Activated naive CD8-positive, alpha-beta T cell treated with anti-CD3 and anti-CD28 coated beads, Interleukin-2, amount 50 U/mL, for 16 hours (primary cell): ENCODE data around the gene PMPCA.

Source experiments
- DNase-seq: peaks from one replicate; pipeline ENCODE4 v3.0.0-alpha.2; 2020; ENCODE audit warnings: low read depth, low spot score

Gene PMPCA

DNA sequence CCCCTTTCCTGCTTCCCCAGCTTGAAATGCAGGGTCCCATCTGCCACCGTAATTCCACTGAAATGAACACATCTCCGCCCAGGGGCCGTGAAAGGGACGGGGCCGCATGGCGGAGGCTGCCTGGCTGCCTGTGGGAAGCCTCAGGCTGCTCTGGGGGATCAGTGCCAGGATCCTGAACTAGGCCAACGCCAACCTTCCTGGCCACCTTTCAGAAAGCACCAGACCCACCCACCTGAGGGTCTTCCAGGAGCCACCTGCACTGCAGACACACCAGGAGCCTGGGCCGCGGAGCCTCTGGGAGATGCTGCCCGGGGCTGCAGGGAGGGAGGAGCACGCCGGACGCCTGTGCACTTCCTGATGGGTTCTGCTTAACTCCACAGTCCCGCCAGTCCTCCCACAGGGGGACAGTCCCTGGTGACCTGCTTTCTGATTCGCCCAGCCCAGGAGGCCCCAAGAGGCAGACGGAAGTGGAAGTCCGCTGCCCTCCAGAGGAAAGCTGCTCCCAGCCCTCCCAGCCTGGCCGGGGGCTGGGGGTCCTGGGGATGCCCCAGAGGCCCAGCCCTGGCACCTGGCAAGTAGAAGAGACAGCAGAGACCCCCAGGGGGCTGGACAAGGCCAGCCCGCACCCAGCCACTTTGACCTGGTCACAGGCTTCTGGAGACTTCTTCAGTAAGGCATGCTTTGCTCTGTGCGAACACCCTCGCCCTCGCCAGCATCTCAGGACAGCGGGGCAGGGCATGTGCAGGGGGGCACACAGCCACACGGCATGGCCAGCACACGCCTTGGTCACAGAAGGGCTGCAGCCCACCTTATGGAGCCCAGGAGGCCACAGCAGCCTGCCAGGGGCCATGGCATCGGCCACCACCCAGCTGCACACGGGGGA lies 36.9 kb upstream of the PMPCA start, which contains the start of gene CARD9:
TSS of gene CARD9 (minus strand) at position 370 of the 883 bp plus-strand sequence. CDS start 1,591 bp downstream, outside the sequence.
- no peak for DNase-seq

DNA sequence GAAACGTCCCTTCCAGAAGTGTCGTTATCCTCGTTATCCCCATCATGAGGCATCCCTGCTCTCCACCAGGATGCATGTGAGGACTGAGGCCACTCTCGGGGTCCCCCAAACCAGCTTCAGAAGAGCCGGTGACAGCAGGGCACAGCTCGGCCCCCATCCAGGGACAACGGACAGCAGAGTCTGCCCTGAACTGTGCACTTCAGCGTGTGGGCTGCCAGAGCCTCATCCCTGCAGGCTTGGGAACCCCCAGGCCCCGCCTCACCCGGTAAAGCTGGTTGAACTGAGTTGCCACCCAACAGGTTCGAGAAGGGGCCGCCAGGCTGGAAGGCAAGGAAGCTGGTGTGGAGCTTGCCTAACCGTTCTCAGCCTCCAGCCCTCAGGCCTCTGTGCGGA lies 36.3 kb upstream of the PMPCA start:
- DNase-seq: no peak

DNA sequence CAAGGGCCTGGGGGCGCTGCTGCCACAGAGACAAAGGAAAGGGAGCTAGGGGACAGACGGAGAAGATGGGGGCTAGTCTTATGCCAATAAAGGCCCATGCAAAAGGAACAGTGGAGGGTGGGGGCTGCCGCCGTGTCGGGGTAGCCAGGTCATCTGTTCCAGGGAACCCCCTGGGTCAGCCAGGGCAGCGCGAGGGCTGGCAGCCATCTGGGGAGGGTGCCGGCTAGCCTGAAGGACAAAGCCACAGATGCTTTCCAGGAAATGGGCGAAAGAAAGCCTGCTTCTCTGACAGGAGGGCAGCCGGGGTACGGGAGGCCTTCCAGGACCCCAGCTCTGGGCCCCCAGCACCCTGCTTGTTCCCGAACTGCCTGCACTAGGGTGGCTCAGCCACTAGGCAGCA lies 35.4 kb upstream of the PMPCA start:
- no peak for DNase-seq

DNA sequence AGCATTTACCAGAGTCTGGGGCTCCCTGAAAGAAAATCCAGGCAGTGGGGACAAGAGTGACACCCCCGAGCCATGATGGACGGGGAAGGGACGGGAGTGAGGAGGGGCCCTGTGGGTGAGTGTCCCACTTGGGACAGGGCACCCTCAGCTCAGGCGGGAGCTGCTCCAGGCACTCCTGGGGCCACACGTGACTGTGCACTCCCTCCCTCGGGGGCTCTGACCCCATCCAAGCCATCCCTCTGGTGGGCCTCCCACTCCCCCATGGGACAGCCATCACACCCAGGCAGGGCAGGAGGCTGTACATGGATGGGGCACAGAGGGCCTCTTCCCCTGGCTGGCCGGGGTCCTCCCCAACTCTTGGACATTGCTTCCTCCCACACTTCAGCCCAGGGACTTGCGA lies 34.0 kb upstream of the PMPCA start:
- DNase-seq: no peak

DNA sequence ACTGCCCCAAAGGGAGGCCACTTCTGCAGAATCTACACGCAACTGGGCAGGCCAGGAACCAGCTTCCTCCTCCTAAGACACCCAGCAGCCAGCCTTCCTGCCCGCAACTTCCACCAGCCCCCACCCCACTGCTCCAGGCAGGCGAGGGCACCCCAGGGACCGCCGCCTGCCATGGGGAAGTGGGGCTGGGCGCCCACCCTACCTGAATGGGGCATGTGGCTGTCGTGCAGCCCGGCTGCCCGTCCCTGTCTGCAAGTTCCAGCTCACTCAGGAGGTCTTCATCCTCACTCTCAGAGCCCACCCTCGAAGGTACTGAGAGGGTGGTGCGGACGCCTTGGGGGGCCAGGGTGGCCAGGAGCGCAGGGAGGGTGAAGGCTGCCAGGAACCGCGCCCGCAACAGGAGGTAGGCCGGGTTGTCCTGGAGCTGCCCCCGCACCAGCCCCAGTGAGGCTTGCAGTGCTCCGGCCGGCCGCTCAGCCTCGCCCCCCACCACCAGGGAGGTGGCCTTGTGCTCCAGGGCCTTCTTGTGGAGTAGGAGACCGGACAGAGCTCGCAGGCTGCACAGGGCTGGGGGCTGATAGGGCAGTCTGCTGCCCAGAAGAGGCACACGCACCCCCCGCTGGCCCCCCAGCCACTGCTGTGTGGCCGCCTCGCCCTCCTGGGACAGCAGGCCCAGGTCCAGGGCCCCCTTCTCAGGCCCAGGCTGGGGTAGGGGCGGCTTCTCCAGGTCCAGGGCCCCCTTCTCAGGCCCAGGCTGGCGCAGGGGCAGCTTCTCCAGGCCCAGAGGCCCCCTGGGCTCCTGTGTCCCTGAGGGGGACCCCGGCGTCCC lies 32.9 kb upstream of the PMPCA start:
- no peak for DNase-seq

DNA sequence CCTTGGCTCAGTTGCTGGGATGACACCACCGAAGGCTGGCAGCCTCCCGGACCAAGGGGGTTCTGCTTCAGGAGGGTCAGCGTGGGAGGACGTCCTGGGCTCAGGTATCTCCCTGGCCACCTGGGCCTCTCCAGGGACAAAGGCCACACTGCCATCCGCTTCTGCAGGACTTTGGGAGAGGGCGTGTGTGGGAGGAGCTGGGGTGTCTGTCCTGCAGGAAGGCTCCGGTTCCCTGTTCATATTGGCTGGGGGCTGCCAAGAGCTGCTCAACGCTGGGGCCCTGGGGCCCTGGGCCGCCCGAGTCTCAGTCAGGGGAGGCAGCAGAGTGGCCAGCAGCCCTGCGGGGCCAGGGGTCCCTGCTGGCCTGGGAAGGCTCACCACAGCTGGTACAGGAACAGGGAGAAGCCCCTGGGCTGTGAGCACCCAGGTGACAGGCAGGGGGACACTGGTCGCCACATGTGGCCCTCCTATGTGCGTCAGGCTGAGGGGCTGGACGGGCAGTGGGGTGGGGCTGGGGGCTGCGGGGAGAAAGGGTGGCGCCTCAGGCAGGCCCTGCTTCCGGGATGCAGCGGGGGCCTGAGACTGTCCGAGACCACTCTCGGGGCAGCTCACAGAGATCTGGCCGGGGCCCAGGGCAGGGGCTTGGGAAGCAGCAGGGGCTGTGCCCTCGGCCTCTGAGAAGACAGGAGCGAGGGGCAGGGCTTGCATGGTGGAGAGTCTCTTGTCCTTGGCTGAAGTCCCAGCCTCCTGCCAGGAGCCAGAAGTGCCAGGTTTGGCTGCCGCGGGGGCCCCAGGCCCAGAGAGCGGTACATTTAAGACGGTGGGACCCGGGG lies 32.1 kb upstream of the PMPCA start:
- no peak for DNase-seq

DNA sequence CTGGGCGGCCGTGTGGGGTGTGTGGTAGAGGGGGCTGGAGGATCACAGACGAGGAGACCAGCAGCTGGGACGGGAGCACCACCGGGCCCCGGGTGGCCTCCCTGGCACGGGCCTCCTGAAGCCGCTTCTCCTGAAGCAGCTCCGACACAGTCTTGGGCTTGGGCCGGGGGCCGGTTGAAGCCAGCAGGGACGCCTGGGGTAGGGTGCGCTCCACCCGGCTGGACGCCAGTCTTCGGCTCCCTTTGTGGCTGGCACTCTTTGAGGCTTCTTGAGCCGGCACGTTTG lies 31.5 kb upstream of the PMPCA start:
- no peak for DNase-seq

DNA sequence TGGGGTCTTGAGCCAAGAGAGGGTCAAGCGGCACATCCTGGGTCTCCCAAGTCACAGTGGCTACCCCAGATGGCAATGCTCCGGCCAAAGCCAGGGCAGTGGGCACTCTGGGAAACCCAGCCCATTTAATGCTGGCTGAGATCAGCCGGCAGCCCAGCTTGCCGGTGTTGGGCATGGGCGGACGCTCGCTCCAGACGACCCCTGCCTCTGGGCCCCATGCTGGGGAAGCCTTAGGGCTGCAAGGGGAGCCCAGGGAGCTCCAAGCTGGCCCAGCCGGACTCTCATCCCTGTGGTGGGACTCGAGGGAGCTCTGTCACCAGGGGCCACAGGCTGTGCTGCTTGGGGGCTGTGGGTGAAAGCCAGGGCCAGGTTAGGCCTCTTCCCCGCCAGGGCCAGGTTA lies 31.1 kb upstream of the PMPCA start:
- no peak for DNase-seq

DNA sequence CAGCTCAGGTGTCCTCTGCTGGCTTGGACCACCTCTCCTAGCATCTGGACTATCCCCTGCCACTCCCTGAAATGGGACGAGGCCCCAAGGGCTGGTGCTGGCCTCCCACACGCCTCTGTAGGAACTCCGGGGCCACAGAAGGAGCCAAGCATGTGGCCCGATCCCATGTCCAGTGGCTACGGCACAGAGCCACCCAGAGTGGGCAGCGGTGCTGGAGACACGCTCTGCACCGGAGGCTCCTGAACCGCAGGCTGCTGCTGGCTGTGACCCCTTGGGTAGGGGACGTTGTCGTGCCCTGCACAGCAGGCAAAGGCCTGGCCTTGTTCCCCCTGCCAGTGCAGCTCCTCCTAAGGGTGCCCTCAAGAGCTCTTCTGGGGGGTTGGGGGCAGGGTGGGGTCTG lies 30.6 kb upstream of the PMPCA start:
- DNase-seq: no peak

DNA sequence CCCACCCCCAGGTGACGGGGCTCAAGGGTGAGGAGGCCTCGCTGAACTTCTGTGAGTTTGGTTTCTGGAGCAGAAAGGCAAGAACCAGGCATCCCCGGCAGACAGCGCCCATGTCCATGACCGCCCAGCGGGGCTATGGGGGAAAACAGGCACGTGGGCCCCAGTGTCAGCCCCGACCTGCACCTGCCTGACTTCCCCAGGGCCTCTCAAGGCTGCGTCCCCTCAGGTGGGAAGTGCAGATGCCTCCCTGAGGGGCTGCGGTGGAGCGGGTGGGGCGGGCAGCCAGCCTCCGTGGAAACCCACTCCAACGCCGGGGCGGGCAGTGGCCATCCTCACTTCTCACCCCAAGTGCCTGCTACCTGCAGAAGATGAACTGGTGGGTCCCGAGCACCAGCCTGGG lies 30.1 kb upstream of the PMPCA start:
- DNase-seq: no peak

DNA sequence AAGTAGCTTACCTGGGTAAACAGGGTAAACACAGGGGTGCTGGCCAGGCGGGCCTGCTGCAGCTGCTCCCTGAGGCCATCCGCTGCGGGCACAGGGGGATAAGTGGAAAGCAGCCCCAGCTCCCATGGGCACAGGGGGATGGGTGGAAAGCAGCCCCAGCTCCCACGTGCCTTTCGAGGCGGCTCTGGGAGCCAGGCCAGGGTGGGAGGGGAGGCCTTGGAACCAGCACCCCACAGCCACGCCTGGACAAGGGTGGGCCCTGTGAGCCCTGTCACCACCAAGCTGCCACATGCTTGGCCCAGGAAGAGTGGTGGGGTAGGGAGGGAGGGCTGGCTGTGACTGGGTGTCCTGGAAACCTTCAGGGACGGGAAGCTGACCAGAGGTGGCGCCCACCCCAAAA lies 29.1 kb upstream of the PMPCA start:
- DNase-seq: no peak

DNA sequence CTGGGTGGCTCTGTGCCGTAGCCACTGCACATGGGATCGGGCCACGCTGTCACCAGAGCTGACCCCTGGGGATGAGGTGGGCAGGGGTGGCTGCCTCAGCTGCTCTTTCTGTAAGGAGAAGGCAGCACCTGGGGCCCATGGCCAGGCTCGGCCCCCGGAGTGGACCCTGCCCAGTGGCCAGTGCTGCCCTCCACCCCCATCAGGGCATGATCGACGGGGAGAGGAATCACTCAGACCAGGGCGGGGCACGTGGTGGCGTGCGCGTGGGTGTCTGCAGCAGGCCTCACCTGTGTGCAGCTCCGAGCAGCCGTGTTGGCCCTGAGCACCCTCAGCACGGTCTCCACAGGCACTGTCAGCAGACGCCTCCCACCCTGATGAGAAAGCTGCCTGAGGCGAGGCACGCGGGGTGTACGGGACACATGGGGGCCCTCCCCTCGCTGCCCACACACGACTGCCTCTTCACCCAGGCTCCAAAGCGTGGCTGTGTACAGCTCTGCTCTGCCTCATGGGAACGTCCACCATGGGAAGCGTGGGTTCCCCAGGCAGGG lies 28.4 kb upstream of the PMPCA start:
- DNase-seq: no peak

DNA sequence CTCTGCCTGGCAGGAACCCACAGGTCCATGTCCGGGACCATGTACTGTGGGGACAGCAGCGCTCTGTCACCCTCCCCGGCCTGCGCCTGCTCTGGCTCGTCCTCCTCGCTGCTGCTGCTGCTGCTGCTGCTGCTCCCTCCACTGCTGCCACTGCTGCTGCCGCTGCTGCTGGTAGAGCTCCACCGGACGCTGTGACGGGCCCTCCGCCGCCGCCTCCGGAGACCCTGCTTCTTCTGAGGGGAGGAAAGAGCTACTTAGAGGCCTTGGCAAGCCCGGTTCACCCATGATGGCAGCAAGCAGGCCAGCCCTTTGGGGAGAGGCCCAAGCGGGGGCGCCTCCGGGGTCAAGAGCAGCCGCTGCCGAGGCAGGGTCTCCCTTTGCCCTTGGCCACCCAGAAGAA lies 27.0 kb upstream of the PMPCA start:
- DNase-seq: no peak

DNA sequence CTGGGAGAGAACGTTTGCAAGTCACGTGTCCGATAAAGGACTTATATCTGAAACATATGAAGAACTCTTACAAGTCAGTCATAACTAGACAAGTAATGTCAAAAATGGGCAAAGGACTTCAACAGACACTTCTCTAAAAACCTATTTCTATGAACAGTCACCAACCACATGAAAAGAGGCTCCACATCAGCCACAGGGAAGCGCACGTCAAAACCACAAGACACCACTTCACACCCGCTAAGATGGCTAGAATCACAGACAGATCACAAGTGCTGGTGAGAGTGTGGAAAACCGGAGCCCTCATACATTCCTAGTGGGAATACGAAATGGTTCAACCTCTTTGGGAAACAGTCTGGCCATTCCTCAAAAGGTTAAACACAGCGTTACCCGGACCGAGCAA lies 25.4 kb upstream of the PMPCA start:
- DNase-seq: no peak

DNA sequence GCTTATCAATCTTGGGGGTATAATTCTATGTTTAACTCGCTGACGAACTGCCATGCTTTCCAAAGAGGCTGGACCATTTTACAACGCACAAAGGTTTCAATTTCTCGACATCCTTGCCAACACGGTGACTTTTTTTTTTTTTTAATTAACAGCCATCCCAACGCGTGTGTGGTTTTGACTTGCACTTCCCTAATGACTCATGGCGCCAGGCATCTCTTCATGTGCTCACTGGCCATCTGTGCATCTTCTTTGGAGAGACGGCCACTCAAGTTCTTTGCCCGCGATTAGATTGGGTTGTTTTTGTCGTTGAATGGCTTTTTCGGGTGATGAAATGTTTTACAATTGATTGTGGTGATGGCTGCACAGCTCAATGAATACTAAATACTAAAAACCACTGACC lies 24.4 kb upstream of the PMPCA start:
- DNase-seq: no peak

DNA sequence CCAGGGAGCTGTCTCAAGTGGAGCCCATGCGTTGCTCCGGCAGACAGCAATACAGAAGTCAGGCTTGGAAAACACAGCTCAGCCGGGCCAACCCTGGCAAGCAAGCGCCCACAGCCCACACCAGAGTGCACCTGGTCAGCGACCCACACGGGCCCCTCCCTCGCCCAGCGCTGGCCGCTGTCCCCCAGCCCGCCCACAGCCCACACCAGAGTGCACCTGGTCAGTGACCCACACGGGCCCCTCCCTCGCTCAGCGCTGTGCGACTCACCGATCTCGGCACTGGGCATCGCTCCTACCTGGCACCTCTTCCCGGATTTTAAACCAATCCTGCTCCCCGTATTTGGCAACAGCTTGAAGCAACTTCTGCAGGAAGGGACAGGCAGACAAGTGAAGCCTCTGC lies 23.2 kb upstream of the PMPCA start:
- DNase-seq: no peak

DNA sequence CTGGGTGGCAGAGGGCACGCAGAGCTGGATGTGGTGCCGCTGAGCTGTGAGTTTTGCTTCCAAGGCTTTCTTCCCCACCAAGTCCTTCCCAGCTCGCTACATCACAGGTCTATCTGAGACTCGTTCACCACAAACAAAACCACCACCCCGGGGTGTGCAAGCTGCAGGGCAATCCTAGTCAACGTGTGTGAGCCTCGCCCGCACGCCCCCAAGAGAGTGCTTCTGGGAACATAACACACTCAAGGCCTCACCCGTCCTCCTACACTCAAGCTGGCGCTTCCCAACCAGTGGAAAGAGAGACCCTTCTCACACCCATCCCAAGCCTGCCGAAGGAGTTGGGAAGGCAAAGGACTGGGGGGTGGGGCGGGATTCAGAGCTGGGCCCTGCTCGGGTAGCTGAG lies 21.1 kb upstream of the PMPCA start:
- DNase-seq: no peak

DNA sequence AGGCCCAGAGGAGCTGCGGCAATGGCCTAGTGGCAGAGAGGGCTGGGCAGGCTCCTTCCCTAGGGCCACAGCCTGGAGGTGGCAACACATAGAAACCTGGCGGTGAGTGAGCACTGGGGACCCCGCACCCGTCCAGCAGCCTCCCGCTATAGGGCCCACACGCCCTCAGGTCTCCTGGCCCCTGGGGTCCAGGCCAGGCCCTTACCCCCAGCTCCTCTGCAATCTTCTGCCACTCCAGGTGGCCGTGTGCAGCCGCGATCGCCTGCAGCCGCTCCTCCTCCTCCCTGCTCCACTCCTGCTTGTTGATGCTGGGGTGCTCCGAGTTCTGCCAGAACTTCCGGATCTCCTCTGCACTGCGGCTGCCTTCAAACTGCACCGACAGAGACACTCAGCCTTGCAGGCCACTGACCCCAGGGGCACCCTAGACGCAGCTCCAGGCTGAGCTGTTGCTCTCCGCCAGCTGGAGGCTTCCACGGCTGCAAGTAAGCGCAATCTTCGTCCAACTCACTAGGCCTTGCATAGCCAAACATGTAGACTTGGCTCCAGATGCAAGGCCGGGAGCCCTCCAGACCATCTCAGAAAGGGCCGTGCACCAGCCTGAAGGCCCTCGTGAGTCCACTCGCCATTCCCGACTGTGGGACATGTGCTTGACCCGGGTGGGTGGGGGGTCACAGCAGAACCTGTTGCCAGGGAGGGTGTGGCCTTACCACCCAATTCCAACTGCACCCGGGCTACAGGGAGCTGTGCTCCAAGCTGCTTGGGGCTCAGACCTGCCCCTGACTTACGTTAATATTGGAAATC lies 18.5 kb upstream of the PMPCA start:
- no peak for DNase-seq

DNA sequence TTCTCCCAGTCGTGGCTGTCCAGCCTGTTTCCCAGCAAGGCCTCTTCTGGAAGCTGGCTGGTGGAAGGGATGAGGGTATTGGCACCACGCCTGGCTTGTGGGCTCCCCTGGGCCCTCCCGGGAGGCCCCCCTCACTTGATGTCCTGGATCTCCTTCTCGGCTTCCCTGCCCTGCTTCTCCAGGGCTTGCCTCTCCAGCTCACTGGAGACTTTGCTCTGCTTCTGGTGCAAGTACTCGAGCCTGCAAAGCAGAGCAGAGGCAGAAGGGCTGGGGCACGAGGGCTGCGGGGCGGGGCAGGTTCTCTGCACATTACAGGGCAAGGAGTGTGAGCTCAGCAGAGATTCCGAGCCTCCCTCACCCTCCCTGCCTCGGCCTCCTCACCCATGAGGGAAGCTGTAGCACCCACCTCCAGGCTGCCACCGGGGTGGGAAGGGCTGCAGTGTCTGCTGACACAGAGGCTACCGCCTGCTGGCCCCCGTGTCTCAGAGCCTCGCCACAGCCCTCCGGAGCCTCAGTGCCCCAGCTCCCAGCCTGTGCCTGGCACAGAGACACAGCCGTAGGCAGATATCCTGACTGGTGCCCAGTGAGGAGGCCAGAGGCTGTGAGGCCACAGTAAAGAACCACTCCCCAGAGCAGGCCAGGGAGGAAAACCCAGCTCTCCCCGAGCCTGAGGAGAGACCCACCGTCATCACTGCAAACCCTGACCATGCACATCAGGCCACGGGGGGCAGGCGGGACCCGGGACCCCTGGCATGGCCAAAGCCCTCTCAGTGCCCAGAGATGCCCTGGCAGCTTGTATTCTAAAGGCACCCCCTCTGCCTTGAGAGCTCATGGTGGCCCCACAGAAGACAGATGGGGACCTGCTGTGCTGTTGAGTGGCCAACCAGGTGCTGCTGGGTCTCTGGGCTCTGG lies 17.7 kb upstream of the PMPCA start:
- no peak for DNase-seq

DNA sequence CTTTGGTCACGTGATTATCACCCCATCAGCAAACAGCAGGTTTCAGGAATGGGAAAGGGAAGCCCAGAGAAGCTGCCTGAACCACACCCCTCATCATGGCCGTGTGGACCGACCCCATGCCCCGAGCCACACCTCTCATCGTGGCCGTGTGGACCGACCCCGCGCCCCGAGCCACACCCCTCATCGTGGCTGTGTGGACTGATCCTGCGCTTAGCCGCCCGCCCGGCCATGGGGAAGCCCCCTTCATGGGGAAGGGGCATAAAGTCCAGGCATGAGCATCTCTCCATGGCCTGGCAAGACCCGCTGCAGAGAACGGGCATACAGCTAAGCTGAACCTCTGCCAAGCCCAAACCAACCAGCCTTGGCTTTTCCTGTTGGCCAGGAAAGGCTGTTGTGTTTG lies 16.9 kb upstream of the PMPCA start:
- no peak for DNase-seq
